Neuronal stem cell (in vitro differentiated cells): ENCODE results near the gene PROP1.

Experiments
- DNase-seq: peaks from one replicate; pipeline ENCODE4 v3.0.0-alpha.2; 2013; ENCODE audit warnings: low spot score
- H2AFZ ChIP-seq: one replicate; pipeline ENCODE4 v1.6.1; 2013; ENCODE audit warnings: mild to moderate bottlenecking, low read length, inconsistent platforms
- H2AK5ac ChIP-seq: 2 replicates; pipeline ENCODE4 v1.6.1; 2013; ENCODE audit warnings: low read depth, mild to moderate bottlenecking, inconsistent platforms, low read length, moderate library complexity, mixed read lengths
- H2BK120ac ChIP-seq: 2 replicates; pipeline ENCODE4 v1.6.1; 2013; ENCODE audit warnings: low read depth, mild to moderate bottlenecking, inconsistent platforms, low read length, moderate library complexity, mixed read lengths
- H2BK12ac ChIP-seq: one replicate; pipeline ENCODE4 v1.6.1; 2013; ENCODE audit warnings: low read length, inconsistent platforms
- H2BK15ac ChIP-seq: 2 replicates; pipeline ENCODE4 v1.6.1; 2013; ENCODE audit warnings: mild to moderate bottlenecking, low read length, inconsistent platforms, mixed read lengths
- H2BK5ac ChIP-seq: one replicate; pipeline ENCODE4 v1.6.1; 2013; ENCODE audit warnings: inconsistent platforms, mild to moderate bottlenecking, low read length, moderate library complexity
- H3K14ac ChIP-seq: one replicate; pipeline ENCODE4 v1.6.1; 2013; ENCODE audit warnings: low read length, inconsistent platforms
- H3K18ac ChIP-seq: 2 replicates; pipeline ENCODE4 v1.6.1; 2013; ENCODE audit warnings: low read length, inconsistent platforms
- H3K23ac ChIP-seq: 2 replicates; pipeline ENCODE4 v1.6.1; 2013; ENCODE audit warnings: low read depth, mild to moderate bottlenecking, mixed read lengths, low read length, inconsistent platforms; ENCODE audit not compliant: poor library complexity
- H3K27ac ChIP-seq: replicated peaks from 3 replicates; pipeline ENCODE4 v1.5.1; 2013; ENCODE audit warnings: low read length, inconsistent platforms
- H3K27me3 ChIP-seq, 3 experiments: 2 replicates each; pipeline ENCODE4 v1.6.1; 2013; ENCODE audit warnings: low read length in 3 of 3, mild to moderate bottlenecking in 2 of 3, inconsistent platforms in 1 of 3, low read depth in 1 of 3, mixed read lengths in 1 of 3, moderate library complexity in 1 of 3; ENCODE audit not compliant: control insufficient read depth in 3 of 3, insufficient read depth in 3 of 3
- H3K36me3 ChIP-seq, 2 donors: replicated peaks in 1 of 2; 2 replicates each; pipeline ENCODE4 v1.6.1; 2013; ENCODE audit warnings: low read length in 2 of 2; ENCODE audit not compliant: control insufficient read depth in 2 of 2, insufficient read depth in 2 of 2
- H3K4ac ChIP-seq: 2 replicates; pipeline ENCODE4 v1.6.1; 2013; ENCODE audit warnings: inconsistent platforms, mild to moderate bottlenecking, low read length, moderate library complexity
- H3K4me1 ChIP-seq, 2 donors: 1 replicate in 1 of 2; 2 replicates in 1 of 2; pipeline ENCODE4 v1.6.1; 2013; ENCODE audit warnings: low read length in 2 of 2, low read depth in 1 of 2; ENCODE audit not compliant: control insufficient read depth in 2 of 2, insufficient read depth in 1 of 2
- H3K4me2 ChIP-seq: one replicate; pipeline ENCODE4 v1.6.1; 2013; ENCODE audit warnings: mild to moderate bottlenecking, low read length, inconsistent platforms; ENCODE audit not compliant: insufficient read depth, poor library complexity, severe bottlenecking
- H3K4me3 ChIP-seq, 2 donors: 2 replicates each; pipeline ENCODE4 v1.5.1; 2013; ENCODE audit warnings: low read length in 2 of 2, mild to moderate bottlenecking in 2 of 2, inconsistent platforms in 1 of 2, moderate library complexity in 1 of 2
- H3K79me1 ChIP-seq: one replicate; pipeline ENCODE4 v1.6.1; 2013; ENCODE audit warnings: low read depth, mild to moderate bottlenecking, inconsistent platforms, low read length, moderate library complexity
- H3K9ac ChIP-seq: one replicate; pipeline ENCODE4 v1.6.1; 2013; ENCODE audit warnings: mild to moderate bottlenecking, low read depth, low read length, inconsistent platforms; ENCODE audit not compliant: poor library complexity
- H3K9me3 ChIP-seq, 2 donors: replicated peaks in 1 of 2; 2 replicates each; pipeline versions ENCODE3 to v1.6.1; 2013; ENCODE audit warnings: low read length in 2 of 2, mild to moderate bottlenecking in 2 of 2, inconsistent platforms in 1 of 2, low read depth in 1 of 2, mixed read lengths in 1 of 2, moderate library complexity in 1 of 2; ENCODE audit not compliant: control insufficient read depth in 2 of 2, insufficient read depth in 1 of 2
- H4K8ac ChIP-seq: one replicate; pipeline ENCODE4 v1.6.1; 2013; ENCODE audit warnings: low read depth, mild to moderate bottlenecking, inconsistent platforms, low read length, moderate library complexity
- H4K91ac ChIP-seq: one replicate; pipeline ENCODE4 v1.6.1; 2013; ENCODE audit warnings: low read length, low read depth, mild to moderate bottlenecking, inconsistent platforms; ENCODE audit not compliant: poor library complexity
- WGBS, 2 donors: extraction: QIAGEN DNeasy Blood & Tissue Kit; methylation state at CpG; one replicate each; pipeline ENCODE4 v1.1.7; 2013; ENCODE audit warnings: missing lambda C conversion rate in 2 of 2, mixed read lengths in 1 of 2; ENCODE audit not compliant: insufficient read length in 2 of 2, insufficient replicate concordance in 1 of 2; ENCODE audit errors: extremely low coverage in 2 of 2; 5-methylcytosine and 5-hydroxymethylcytosine counted together

PROP1 gene

DNA sequence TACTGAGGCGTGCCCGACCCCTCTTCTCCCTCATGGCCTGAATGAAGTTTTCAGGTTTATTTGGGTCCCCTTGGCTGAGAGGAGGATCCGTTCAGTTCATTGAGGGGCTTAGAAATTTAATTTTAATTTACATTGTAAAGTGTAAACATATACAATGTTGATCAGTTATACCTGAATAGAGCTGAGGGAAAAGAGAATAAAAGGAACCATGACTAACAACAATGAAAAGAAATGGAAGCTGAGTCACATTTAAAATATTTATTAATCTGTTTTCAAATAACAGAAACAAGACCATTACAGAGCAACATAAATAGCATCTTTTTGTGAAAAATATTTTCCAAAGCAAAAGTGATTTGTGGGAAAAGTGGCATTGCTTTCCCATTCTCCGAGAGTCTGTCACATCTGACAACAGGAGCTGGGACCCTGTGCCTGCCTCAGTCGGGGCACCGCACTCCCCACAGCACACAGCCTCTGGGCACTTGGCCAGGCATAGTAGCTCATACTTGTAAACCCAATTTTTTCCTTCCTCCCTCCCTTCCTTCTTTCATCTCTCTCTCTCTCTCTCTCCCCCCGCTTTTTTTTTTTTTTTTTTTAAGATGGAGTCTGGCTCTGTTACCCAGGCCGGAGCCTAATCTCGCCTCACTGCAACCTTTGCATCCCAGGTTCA is 28.7 kb downstream of the PROP1 start:
- Histone ChIP-seq H3K27ac (no peak overlapping the region), H3K18ac (no peak overlapping the region), H2BK120ac (no peak overlapping the region), H3K9me3 (peaks cover 0 to 2% of the 10 kb centered on the region in 2 donors), H3K36me3 (peaks cover 0 to 3% of the 10 kb centered on the region in 2 donors), H3K79me1 (no peaks in the 10 kb centered on the region), H2BK12ac (no peak overlapping the region), H3K4me3 (no peak overlapping the region), H3K27me3 (no peaks in the 10 kb centered on the region), H3K14ac (no peak overlapping the region), H3K4me1 (no peaks in the 10 kb centered on the region), H2BK15ac (no peak overlapping the region), H4K91ac (no peak overlapping the region), H2BK5ac (no peak overlapping the region), H3K23ac (no peak overlapping the region), H3K9ac (no peak overlapping the region), H3K4ac (no peak overlapping the region), H3K4me2 (no peak overlapping the region), H4K8ac (no peak overlapping the region), H2AFZ (no peak overlapping the region), H2AK5ac (no peak overlapping the region)
- DNase-seq, result no peak
- no CpG with 5 or more reads among the region's 9 CpGs for WGBS, 2 donors

GRCh38 chr5:177966839-177967166 is 29.2 kb downstream of the PROP1 start:
- Histone ChIP-seq H3K14ac (no peak overlapping the region), H3K4me2 (no peak overlapping the region), H2BK15ac (no peak overlapping the region), H4K91ac (no peak overlapping the region), H3K27ac (no peak overlapping the region), H2BK120ac (no peak overlapping the region), H3K9ac (no peak overlapping the region), H3K18ac (no peak overlapping the region), H3K36me3 (peaks cover 0 to 3% of the 10 kb centered on the region in 2 donors), H3K4me3 (no peak overlapping the region), H3K27me3 (no peaks in the 10 kb centered on the region), H3K23ac (no peak overlapping the region), H4K8ac (no peak overlapping the region), H2BK5ac (no peak overlapping the region), H2AFZ (no peak overlapping the region), H3K4me1 (no peaks in the 10 kb centered on the region), H2BK12ac (no peak overlapping the region), H2AK5ac (no peak overlapping the region), H3K9me3 (peaks cover 0 to 2% of the 10 kb centered on the region in 2 donors), H3K79me1 (no peaks in the 10 kb centered on the region), H3K4ac (no peak overlapping the region)
- no peak for DNase-seq
- no CpG with 5 or more reads among the region's 7 CpGs for WGBS, 2 donors

DNA sequence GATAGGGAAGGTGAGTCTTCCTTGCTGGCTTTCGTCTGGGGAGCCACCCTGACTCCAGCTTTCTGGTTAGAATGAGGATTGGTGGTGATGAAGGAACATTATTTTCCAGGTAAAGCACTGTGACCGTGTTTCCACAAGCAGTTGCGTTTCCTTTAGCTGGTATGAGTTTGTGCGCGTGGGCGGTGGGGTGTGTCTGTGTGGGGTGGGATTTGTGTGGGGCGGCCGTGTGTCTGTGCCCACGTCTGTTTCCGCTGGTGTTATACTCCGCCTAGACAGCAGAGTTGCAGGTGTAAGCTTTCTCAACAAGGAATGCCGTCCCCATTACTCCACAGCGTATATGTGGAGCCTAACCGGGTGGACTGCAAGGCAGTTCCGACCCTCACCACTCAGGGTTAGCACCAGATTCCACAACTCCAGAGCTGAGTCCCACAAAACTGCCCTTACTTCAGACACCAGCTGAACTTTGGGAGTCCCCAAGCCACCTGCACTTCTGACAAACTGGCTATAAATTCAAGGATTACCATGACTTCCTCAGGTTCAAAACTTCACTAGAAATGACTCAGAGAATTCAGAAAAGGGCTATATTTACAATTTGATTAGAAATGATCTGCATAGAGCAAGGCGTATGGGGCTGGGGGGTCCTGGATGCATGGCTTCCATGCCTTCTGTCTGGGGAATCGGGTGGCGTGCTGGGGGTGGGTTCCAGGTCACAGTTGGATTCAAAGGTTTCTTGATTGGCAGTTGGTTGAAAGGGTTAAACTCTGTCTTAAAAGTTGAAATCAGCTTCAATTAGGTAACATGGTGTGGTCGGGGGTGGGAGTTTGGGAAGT is 29.8 kb downstream of the PROP1 start:
- Histone ChIP-seq H3K27ac (no peak overlapping the region), H3K4ac (no peak overlapping the region), H2BK120ac (no peak overlapping the region), H3K4me3 (no peak overlapping the region), H2AK5ac (no peak overlapping the region), H3K79me1 (peaks cover under 1% of the 10 kb centered on the region), H3K23ac (no peak overlapping the region), H4K8ac (no peak overlapping the region), H2AFZ (no peak overlapping the region), H3K27me3 (no peaks in the 10 kb centered on the region), H3K9me3 (peaks cover 0 to 2% of the 10 kb centered on the region in 2 donors), H2BK15ac (no peak overlapping the region), H4K91ac (no peak overlapping the region), H2BK12ac (no peak overlapping the region), H3K36me3 (peaks cover 0 to 3% of the 10 kb centered on the region in 2 donors), H3K4me1 (no peaks in the 10 kb centered on the region), H3K14ac (no peak overlapping the region), H2BK5ac (no peak overlapping the region), H3K4me2 (no peak overlapping the region), H3K18ac (no peak overlapping the region), H3K9ac (no peak overlapping the region)
- no CpG with 5 or more reads among the region's 19 CpGs for WGBS, 2 donors
- no peak for DNase-seq

DNA sequence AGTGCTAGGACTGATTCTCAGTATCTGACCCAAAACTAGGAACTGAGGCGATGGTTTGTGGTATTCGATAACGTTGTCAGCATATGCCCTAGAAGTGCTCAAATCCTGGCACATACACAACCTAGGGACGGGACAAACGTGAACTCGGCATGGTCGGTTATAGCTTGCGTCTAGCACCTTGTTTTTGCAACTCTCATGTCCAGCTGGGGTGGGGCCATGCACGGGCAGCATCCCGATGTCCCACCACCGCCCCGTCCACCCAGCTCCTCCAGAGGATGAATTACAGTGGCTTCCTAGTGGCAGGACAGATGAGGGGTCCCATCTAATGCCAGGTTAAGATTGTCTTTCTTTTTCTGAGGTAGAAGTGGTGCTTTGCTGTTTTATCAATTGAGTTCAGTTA is 31.6 kb downstream of the PROP1 start:
- Histone ChIP-seq H3K36me3 (peaks cover 0 to 10% of the 10 kb centered on the region in 2 donors), H3K23ac (no peak overlapping the region), H2BK12ac (no peak overlapping the region), H3K79me1 (peaks cover 1% of the 10 kb centered on the region), H2AFZ (no peak overlapping the region), H3K27me3 (no peaks in the 10 kb centered on the region), H4K8ac (no peak overlapping the region), H2BK120ac (no peak overlapping the region), H4K91ac (no peak overlapping the region), H3K18ac (no peak overlapping the region), H3K4me3 (no peak overlapping the region), H3K4ac (no peak overlapping the region), H3K4me2 (no peak overlapping the region), H3K14ac (peak overlapping the region; percentile 78), H3K4me1 (no peaks in the 10 kb centered on the region), H3K27ac (no peak overlapping the region), H2BK5ac (no peak overlapping the region), H2AK5ac (no peak overlapping the region), H3K9ac (no peak overlapping the region), H3K9me3 (peaks cover 2% of the 10 kb centered on the region in 2 donors), H2BK15ac (no peak overlapping the region)
- no peak for DNase-seq
- no CpG with 5 or more reads among the region's 12 CpGs for WGBS, 2 donors
